GM18868 (cell line): ENCODE results near the gene E2F3.
"Not testable (repeated sequence)": the region's sequence is repeated elsewhere in the genome, so short reads cannot be mapped to it uniquely, and the experiment has no call there.

Source experiments
- ATAC-seq: cut with Tn5 transposase; IDR thresholded peaks from one replicate; pipeline ENCODE4 v1.9.1; 2021; ENCODE audit warnings: mild to moderate bottlenecking, moderate library complexity; ENCODE audit not compliant: unreplicated experiment

E2F3 gene

GRCh38 chr6:20464847-20465246 is 63.2 kb downstream of the E2F3 start:
- ATAC-seq = no peak

DNA sequence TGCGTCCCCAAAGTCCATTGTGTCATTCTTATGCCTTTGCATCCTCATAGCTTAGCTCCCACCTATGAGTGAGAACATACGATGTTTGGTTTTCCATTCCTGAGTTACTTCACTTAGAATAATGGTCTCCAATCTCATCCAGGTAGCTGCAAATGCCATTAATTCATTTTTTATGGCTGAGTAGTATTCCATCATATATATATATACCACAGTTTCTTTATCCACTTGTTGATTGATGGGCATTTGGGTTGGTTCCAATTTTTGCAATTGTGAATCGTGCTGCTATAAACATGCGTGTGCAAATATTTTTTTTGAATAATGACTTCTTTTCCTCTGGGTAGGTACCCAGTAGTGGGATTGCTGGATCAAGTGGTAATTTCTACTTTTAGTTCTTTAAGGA is 63.9 kb downstream of the E2F3 start:
- ATAC-seq = not testable (repeated sequence)

DNA sequence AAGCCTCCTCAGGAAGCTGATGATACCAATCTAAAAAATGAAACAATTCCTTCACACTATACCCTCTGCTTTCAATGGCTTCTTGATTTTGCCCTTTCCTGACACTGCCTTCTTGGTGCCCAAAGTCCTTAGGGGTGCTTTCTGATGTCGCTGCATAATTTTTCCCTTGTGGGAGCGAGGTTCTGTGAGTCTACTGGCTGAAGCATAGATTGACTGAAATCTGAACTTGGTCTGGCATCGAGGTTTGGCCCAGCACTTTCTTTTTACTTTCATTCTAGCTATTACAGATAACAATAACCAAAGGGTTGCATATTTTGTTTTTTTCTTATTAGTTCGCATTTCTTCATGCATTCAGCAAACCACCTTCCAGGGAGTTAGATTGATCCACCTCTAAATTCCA is 65.8 kb downstream of the E2F3 start:
- ATAC-seq = peak; percentile 70

GRCh38 chr6:20468209-20468608 is 66.5 kb downstream of the E2F3 start:
- no peak for ATAC-seq

- ATAC-seq = no peak
Observed at GRCh38 chr6:20472748-20473147, 71.1 kb downstream of the E2F3 start.

GRCh38 chr6:20473518-20473917 is 71.8 kb downstream of the E2F3 start:
- ATAC-seq = no peak

GRCh38 chr6:20474874-20475542 is 73.3 kb downstream of the E2F3 start:
- no peak for ATAC-seq

- no peak for ATAC-seq
Observed at GRCh38 chr6:20476501-20477043, 74.9 kb downstream of the E2F3 start.

- ATAC-seq = no peak
Observed at GRCh38 chr6:20477485-20477884, 75.8 kb downstream of the E2F3 start.

DNA sequence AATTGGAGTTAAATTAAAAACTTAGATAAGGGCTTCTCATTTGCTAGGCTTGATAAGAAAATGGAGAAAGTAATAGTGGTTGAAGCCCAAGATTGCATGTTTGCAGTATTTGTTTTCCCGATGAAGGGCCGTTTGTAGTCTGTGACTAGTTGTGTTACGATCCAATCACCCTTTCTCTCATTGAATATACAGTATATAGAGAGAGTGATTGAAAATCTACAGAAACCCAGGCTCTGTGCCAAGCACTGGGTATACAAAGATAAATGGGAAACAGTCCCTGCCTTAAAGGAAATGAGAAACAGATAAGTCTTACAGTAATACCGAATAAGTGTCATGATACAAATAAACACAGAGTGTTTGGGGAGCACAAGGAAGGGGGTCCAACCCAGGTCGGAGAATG is 77.4 kb downstream of the E2F3 start:
- no peak for ATAC-seq

- ATAC-seq = no peak
Observed at GRCh38 chr6:20479526-20479925, 77.8 kb downstream of the E2F3 start.

DNA sequence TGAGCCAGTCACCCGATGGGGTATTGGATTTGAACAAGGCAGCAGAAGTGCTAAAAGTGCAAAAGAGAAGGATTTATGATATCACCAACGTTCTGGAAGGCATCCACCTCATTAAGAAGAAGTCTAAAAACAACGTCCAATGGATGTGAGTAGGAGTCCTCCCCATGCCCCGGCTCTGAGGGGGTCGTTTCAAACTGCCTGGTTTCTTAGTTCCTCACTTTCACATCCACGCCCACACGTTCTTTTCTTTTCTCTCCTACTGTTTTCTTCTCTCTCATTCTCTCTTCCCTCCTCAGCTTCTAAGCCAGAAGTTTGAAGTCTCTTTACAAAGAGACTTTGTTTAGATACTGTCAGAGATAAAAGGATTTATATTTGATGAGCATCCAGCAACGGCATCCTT is 79.6 kb downstream of the E2F3 start:
- ATAC-seq = no peak

- no peak for ATAC-seq
Observed at GRCh38 chr6:20483887-20484497, 82.3 kb downstream of the E2F3 start.

GRCh38 chr6:20486641-20487040 is 85.0 kb downstream of the E2F3 start:
- no peak for ATAC-seq

GRCh38 chr6:20487669-20488375 is 86.1 kb downstream of the E2F3 start:
- no peak for ATAC-seq

DNA sequence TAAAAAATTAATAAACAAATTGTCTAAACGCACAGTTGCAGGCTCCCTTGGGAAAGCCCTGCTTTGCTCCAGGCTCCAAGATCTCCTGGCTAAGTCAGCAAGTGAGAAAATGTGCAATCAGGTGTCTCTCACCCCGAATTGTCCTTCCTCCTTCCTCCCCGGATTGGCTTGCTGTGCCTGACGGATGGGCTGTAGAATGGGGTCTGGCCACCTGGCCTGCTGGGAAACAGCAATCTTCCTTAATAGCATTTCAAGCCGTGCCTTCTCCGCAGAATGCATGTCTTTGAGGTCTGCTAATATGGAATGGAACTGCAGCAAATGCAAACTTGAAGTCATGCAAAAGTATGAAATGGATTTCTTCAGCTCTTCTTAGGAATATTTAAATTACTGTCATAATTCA is 88.9 kb downstream of the E2F3 start:
- no peak for ATAC-seq

- no peak for ATAC-seq
Observed at GRCh38 chr6:20492099-20492498, 90.4 kb downstream of the E2F3 start.

GRCh38 chr6:20497216-20498040 is 95.7 kb downstream of the E2F3 start:
- no peak for ATAC-seq

GRCh38 chr6:20498041-20498385 is 96.3 kb downstream of the E2F3 start:
- ATAC-seq = no peak

DNA sequence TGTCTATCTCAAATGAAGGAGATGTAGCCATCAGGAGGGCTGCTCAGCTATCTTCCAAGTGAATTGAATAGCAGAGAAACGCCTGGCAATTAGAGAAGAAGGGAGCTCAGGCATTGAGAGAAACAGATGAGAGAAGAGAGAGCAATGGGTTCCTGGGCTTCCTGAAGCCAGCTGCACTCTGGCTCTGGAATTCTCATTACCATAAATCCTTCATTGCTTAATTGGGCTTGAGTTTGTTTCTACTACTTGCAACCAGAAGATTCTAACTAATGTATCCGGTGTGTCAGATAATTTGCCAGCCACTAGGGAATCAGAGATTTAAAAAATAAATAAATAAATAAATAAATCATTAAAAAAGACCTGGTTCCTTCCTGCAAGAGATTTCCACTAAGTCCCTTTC is 107.5 kb downstream of the E2F3 start:
- no peak for ATAC-seq

GRCh38 chr6:20511852-20512251 is 110.2 kb downstream of the E2F3 start:
- no peak for ATAC-seq
